Measurements from ENCODE around the gene SLC22A14.
"Not testable (repeated sequence)": the region's sequence is repeated elsewhere in the genome, so short reads cannot be mapped to it uniquely, and the experiment has no call there.

SLC22A14 gene

GRCh38 chr3:38313695-38314094 lies 31.6 kb downstream of the SLC22A14 start:
- no peak for DNase-seq (ENCODE audit: low read depth)

- no peak for DNase-seq (ENCODE audit: low read depth)
Observed at GRCh38 chr3:38314112-38314763, 32.1 kb downstream of the SLC22A14 start.

- no peak for DNase-seq (ENCODE audit: low read depth)
Observed at GRCh38 chr3:38314764-38315487, 32.8 kb downstream of the SLC22A14 start.

- DNase-seq (ENCODE audit: low read depth), result no peak
Observed at GRCh38 chr3:38315488-38316230, 33.6 kb downstream of the SLC22A14 start.

GRCh38 chr3:38316356-38317191 lies 34.5 kb downstream of the SLC22A14 start:
- DNase-seq (ENCODE audit: low read depth), result no peak

GRCh38 chr3:38317192-38317759 lies 35.2 kb downstream of the SLC22A14 start:
- DNase-seq (ENCODE audit: low read depth), result no peak

GRCh38 chr3:38318766-38319671 lies 36.9 kb downstream of the SLC22A14 start:
- DNase-seq (ENCODE audit: low read depth), result no peak

- not testable (repeated sequence) for DNase-seq (ENCODE audit: low read depth)
Observed at GRCh38 chr3:38320638-38321037, 38.5 kb downstream of the SLC22A14 start.

- DNase-seq (ENCODE audit: low read depth), result no peak
Observed at GRCh38 chr3:38323060-38323459, 41.0 kb downstream of the SLC22A14 start.

GRCh38 chr3:38325256-38325655 lies 43.2 kb downstream of the SLC22A14 start:
- DNase-seq (ENCODE audit: low read depth), result no peak

GRCh38 chr3:38327335-38328009 lies 45.4 kb downstream of the SLC22A14 start:
- no peak for DNase-seq (ENCODE audit: low read depth)

- no peak for DNase-seq (ENCODE audit: low read depth)
Observed at GRCh38 chr3:38331257-38332022, 49.3 kb downstream of the SLC22A14 start.

- no peak for DNase-seq (ENCODE audit: low read depth)
Observed at GRCh38 chr3:38332201-38332600, 50.1 kb downstream of the SLC22A14 start.

GRCh38 chr3:38334142-38335055 lies 52.3 kb downstream of the SLC22A14 start:
- no peak for DNase-seq (ENCODE audit: low read depth)

- no peak for DNase-seq (ENCODE audit: low read depth)
Observed at GRCh38 chr3:38335263-38335662, 53.2 kb downstream of the SLC22A14 start.

GRCh38 chr3:38337703-38338102 lies 55.6 kb downstream of the SLC22A14 start:
- DNase-seq (ENCODE audit: low read depth), result no peak

GRCh38 chr3:38343797-38344594 lies 61.9 kb downstream of the SLC22A14 start:
- DNase-seq (ENCODE audit: low read depth), result no peak
